ENCODE data around the gene COBL. TPM values are rescaled to one million over a fixed set of nuclear protein-coding genes. Genes with fewer than 3 reads are reported as not detected.

The COBL gene
- polyA plus RNA-seq, 1 donor (not counting 4 experiments of a cell fraction or from before 2014, with no cell fraction given), result 4.5 TPM

GRCh38 chr7:51310131-51310583, 6.5 kb downstream of the COBL start:
- Histone ChIP-seq H3K4me3 (ENCODE audit: control insufficient read depth in 2 of 3, extremely low read depth in 1 of 3, insufficient read depth in 2 of 3, low read depth in 1 of 3, low read length in 3 of 3) (no peak overlapping the region), H4K20me1 (ENCODE audit: control insufficient read depth, extremely low read depth, insufficient read depth, low read length) (no peaks in the 10 kb centered on the region), H3K79me2 (ENCODE audit: control insufficient read depth, insufficient read depth, low read length) (no peaks in the 10 kb centered on the region), H3K27me3 (ENCODE audit: control insufficient read depth, extremely low read depth, insufficient read depth, low read length) (no peaks in the 10 kb centered on the region), H3K4me1 (ENCODE audit: control insufficient read depth, extremely low read depth, insufficient read depth, low read length) (no peaks in the 10 kb centered on the region), H3K36me3 (ENCODE audit: control insufficient read depth in 2 of 2, extremely low read depth in 1 of 2, insufficient read depth in 2 of 2, low read length in 2 of 2) (no peaks in the 10 kb centered on the region), H3K27ac (ENCODE audit: control insufficient read depth, insufficient read depth, low read length) (no peak overlapping the region), H3K9me3 (ENCODE audit: control insufficient read depth, low read depth, low read length) (no peaks in the 10 kb centered on the region), H3K9ac (ENCODE audit: control insufficient read depth, extremely low read depth, insufficient read depth, low read length) (no peak overlapping the region), H3K4me2 (ENCODE audit: control insufficient read depth, extremely low read depth, insufficient read depth, low read depth, low read length) (no peak overlapping the region), H3K9me1 (ENCODE audit: control insufficient read depth, extremely low read depth, insufficient read depth, low read length) (no peaks in the 10 kb centered on the region), H2AFZ (ENCODE audit: control insufficient read depth, low read length) (no peak overlapping the region)
- FAIRE-seq (no peak), DNase-seq (ENCODE audit: low read depth, low spot score) (no peak)
- no peak for TF ChIP-seq EZH2 (IDR thresholded peaks at IDR 0.05; ENCODE audit: low read length)
- TF ChIP-seq, protein P1, sequence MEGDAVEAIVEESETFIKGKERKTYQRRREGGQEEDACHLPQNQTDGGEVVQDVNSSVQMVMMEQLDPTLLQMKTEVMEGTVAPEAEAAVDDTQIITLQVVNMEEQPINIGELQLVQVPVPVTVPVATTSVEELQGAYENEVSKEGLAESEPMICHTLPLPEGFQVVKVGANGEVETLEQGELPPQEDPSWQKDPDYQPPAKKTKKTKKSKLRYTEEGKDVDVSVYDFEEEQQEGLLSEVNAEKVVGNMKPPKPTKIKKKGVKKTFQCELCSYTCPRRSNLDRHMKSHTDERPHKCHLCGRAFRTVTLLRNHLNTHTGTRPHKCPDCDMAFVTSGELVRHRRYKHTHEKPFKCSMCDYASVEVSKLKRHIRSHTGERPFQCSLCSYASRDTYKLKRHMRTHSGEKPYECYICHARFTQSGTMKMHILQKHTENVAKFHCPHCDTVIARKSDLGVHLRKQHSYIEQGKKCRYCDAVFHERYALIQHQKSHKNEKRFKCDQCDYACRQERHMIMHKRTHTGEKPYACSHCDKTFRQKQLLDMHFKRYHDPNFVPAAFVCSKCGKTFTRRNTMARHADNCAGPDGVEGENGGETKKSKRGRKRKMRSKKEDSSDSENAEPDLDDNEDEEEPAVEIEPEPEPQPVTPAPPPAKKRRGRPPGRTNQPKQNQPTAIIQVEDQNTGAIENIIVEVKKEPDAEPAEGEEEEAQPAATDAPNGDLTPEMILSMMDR (optimal IDR thresholded peaks at IDR 0.05 in 1 of 3, IDR thresholded peaks at IDR 0.05 in 1 of 3, conservative IDR thresholded peaks at IDR 0.05 in 1 of 3; ENCODE audit: extremely low read depth in 1 of 3, insufficient read depth in 2 of 3, low read length in 3 of 3), result no peak
- dilution Hi-C loops (cut with MboI; ENCODE audit: extremely low pct_ligation_motif_present, low sequenced_read_pairs), result no loop called here

DNA sequence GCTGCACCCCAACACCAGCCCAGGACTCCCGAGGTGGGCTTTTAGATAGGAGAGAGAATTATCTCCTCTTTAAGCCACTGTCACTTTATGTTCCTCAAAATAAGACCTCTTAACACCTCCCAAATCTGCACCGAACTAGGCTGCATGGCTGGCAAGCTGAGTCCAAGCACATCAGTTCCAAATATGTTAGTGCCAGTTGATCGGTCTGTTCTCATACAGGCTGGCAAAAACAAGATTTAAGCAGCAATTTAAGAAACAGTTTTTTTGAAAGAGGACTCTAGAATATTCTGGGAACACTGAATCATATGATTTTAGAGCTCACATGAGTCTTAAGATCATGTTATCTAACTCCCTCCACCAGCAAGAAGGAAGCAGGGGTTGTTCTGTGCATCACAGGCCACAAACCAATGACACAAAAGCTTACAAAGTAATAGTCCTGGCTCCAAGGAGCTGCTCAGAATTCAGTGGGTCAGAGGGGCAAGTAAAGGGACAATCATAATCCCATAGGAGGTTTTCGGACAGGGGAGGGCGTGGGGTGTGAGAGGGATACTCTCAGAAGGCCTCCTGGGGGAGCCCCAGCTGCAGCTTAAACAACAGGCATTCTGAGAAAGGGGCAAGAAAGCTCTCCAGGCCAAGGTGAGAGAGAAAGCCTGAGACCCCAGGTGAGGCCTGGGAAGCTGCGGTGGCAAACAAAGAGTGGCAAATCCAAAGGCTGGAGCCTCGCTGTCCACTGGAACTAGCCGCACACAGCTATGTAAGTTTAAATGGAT, 7.1 kb downstream of the COBL start:
- Histone ChIP-seq H3K9ac (ENCODE audit: control insufficient read depth, extremely low read depth, insufficient read depth, low read length) (no peak overlapping the region), H2AFZ (ENCODE audit: control insufficient read depth, low read length) (no peak overlapping the region), H3K27ac (ENCODE audit: control insufficient read depth, insufficient read depth, low read length) (no peak overlapping the region), H3K4me3 (ENCODE audit: control insufficient read depth in 2 of 3, extremely low read depth in 1 of 3, insufficient read depth in 2 of 3, low read depth in 1 of 3, low read length in 3 of 3) (no peak overlapping the region), H3K79me2 (ENCODE audit: control insufficient read depth, insufficient read depth, low read length) (no peaks in the 10 kb centered on the region), H3K27me3 (ENCODE audit: control insufficient read depth, extremely low read depth, insufficient read depth, low read length) (no peaks in the 10 kb centered on the region), H3K36me3 (ENCODE audit: control insufficient read depth in 2 of 2, extremely low read depth in 1 of 2, insufficient read depth in 2 of 2, low read length in 2 of 2) (no peaks in the 10 kb centered on the region), H4K20me1 (ENCODE audit: control insufficient read depth, extremely low read depth, insufficient read depth, low read length) (no peaks in the 10 kb centered on the region), H3K4me1 (ENCODE audit: control insufficient read depth, extremely low read depth, insufficient read depth, low read length) (no peaks in the 10 kb centered on the region), H3K9me3 (ENCODE audit: control insufficient read depth, low read depth, low read length) (no peaks in the 10 kb centered on the region), H3K9me1 (ENCODE audit: control insufficient read depth, extremely low read depth, insufficient read depth, low read length) (no peaks in the 10 kb centered on the region), H3K4me2 (ENCODE audit: control insufficient read depth, extremely low read depth, insufficient read depth, low read depth, low read length) (no peak overlapping the region)
- no peak for FAIRE-seq
- dilution Hi-C loops (cut with MboI; ENCODE audit: extremely low pct_ligation_motif_present, low sequenced_read_pairs), result no loop called here
- TF ChIP-seq, protein P1 (optimal IDR thresholded peaks at IDR 0.05 in 1 of 3, IDR thresholded peaks at IDR 0.05 in 1 of 3, conservative IDR thresholded peaks at IDR 0.05 in 1 of 3; ENCODE audit: extremely low read depth in 1 of 3, insufficient read depth in 2 of 3, low read length in 3 of 3), result no peak
- TF ChIP-seq EZH2 (IDR thresholded peaks at IDR 0.05; ENCODE audit: low read length), result no peak
- no peak for DNase-seq (ENCODE audit: low read depth, low spot score)
